DND-41 (cell line): ENCODE results near the gene FLT3LG.

Experiments used
- ATAC-seq: fragments of 200-7000 bp; cut with Tn5 transposase; 3 replicates; pipeline ENCODE4 v1.9.1; 2021; ENCODE audit warnings: low read depth; ENCODE audit not compliant: insufficient read depth
- DNase-seq: peaks from one replicate; pipeline ENCODE4 v3.0.0-alpha.2; 2020
- H2AFZ ChIP-seq: 2 replicates; pipeline ENCODE4 v1.6.0; 2012; ENCODE audit warnings: low read depth, low read length
- H3K27ac ChIP-seq: 2 replicates; pipeline ENCODE4 v1.5.1; 2012; ENCODE audit warnings: low read length, inconsistent platforms
- H3K27me3 ChIP-seq: fragments of 200-600 bp; sonication (generic); 2 replicates; pipeline ENCODE4 v1.6.0; 2012; ENCODE audit warnings: low read length, mild to moderate bottlenecking, inconsistent platforms; ENCODE audit not compliant: insufficient read depth, poor library complexity
- H3K36me3 ChIP-seq: 2 replicates; pipeline ENCODE4 v1.5.1; 2012; ENCODE audit warnings: low read length, inconsistent platforms; ENCODE audit not compliant: insufficient read depth
- H3K4me1 ChIP-seq: 2 replicates; pipeline ENCODE4 v1.5.1; 2012; ENCODE audit warnings: mild to moderate bottlenecking, low read length; ENCODE audit not compliant: insufficient read depth
- H3K4me2 ChIP-seq: 2 replicates; pipeline ENCODE4 v1.6.0; 2012; ENCODE audit warnings: mild to moderate bottlenecking, moderate library complexity, low read length, inconsistent platforms; ENCODE audit not compliant: insufficient read depth
- H3K4me3 ChIP-seq, 2 experiments: fragments of 200-600 bp in 1 of 2; shearing (Covaris generic) in 1 of 2; 2 replicates each; pipeline ENCODE4 v1.5.1; 2012 to 2016; ENCODE audit warnings: inconsistent platforms in 2 of 2, low read length in 2 of 2, mild to moderate bottlenecking in 2 of 2, low read depth in 1 of 2, moderate library complexity in 1 of 2
- H3K79me2 ChIP-seq: 2 replicates; pipeline ENCODE4 v1.6.0; 2012; ENCODE audit warnings: low read length, inconsistent platforms; ENCODE audit not compliant: insufficient read depth
- H3K9ac ChIP-seq: 2 replicates; pipeline ENCODE4 v1.6.0; 2012; ENCODE audit warnings: low read depth, mild to moderate bottlenecking, inconsistent platforms, low read length, moderate library complexity
- H3K9me3 ChIP-seq: 2 replicates; pipeline ENCODE4 v1.5.1; 2012; ENCODE audit warnings: low read length, moderate library complexity, mild to moderate bottlenecking, inconsistent platforms; ENCODE audit not compliant: insufficient read depth, severe bottlenecking
- H4K20me1 ChIP-seq: 2 replicates; pipeline ENCODE4 v1.6.0; 2012; ENCODE audit warnings: low read length; ENCODE audit not compliant: insufficient read depth
- EZH2 ChIP-seq: IDR thresholded peaks from 3 replicates; pipeline ENCODE4 v1.6.1; 2012; ENCODE audit warnings: borderline replicate concordance, low read depth, mild to moderate bottlenecking, moderate library complexity, low read length, inconsistent platforms; ENCODE audit not compliant: severe bottlenecking
- TF ChIP-seq, protein P1 (sequence below): IDR thresholded peaks from 2 replicates; pipeline ENCODE4 v1.5.1; 2012; ENCODE audit warnings: borderline replicate concordance, low read length, moderate library complexity, mild to moderate bottlenecking; ENCODE audit not compliant: poor library complexity, severe bottlenecking; ENCODE audit errors: extremely low read depth

Gene FLT3LG

DNA sequence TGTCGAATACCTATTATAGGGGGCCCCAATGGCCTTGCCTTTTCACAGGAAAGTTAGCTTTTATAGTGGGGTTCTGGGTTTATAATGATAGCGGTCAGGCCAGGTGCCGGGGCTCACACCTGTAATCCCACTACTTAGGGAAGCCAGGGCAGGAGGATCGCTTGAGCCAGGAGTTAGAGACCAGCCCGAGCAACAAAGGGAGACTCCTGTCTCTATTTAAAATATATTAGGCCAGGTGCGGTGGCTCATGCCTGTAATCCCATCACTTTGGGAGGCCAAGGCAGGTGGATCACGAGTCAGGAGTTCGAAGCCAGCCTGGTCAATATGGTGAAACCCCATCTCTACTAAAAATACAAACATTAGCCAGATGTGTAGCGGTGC, 29.6 kb downstream of the FLT3LG start:
- ATAC-seq (no peak), DNase-seq (no peak)
- Histone ChIP-seq H3K9me3 (no peaks in the 10 kb centered on the region), H3K27me3 (no peaks in the 10 kb centered on the region), H4K20me1 (peaks cover 18% of the 10 kb centered on the region), H3K36me3 (peaks cover 16% of the 10 kb centered on the region), H3K27ac (no peak overlapping the region), H2AFZ (no peak overlapping the region), H3K9ac (no peak overlapping the region), H3K4me3 (no peak overlapping the region), H3K4me1 (peaks cover 29% of the 10 kb centered on the region), H3K4me2 (no peak overlapping the region), H3K79me2 (peaks cover 2% of the 10 kb centered on the region; the same call in 1 of the 2 replicates)
- TF ChIP-seq EZH2: no peak
- TF ChIP-seq, protein P1, sequence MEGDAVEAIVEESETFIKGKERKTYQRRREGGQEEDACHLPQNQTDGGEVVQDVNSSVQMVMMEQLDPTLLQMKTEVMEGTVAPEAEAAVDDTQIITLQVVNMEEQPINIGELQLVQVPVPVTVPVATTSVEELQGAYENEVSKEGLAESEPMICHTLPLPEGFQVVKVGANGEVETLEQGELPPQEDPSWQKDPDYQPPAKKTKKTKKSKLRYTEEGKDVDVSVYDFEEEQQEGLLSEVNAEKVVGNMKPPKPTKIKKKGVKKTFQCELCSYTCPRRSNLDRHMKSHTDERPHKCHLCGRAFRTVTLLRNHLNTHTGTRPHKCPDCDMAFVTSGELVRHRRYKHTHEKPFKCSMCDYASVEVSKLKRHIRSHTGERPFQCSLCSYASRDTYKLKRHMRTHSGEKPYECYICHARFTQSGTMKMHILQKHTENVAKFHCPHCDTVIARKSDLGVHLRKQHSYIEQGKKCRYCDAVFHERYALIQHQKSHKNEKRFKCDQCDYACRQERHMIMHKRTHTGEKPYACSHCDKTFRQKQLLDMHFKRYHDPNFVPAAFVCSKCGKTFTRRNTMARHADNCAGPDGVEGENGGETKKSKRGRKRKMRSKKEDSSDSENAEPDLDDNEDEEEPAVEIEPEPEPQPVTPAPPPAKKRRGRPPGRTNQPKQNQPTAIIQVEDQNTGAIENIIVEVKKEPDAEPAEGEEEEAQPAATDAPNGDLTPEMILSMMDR: no peak

DNA sequence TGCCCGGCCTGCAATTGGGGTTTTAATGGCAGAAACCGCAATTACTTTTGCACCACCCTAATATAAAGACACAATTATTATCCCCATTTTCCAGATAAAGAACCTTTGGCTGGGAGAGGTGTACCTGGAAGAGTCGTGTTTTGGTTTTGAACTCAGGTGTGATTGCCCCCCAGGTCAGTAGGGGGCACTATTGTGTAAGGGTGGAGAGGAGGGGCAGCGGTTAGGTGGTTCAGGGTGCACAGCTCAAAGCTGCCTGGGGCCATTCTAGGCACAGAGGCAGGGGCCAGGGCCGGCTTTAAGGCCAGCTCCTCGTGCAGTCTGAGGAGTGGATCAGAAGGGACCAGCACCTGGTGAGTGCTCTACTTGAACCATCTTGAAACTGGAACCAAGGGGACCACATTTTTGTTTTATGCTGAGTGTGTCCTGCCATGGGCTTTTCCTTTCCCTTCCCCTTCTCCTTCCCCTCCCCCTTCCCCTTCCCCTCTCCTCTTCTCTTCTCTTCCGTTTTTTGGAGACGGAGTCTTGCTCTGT, 32.6 kb downstream of the FLT3LG start:
- H3K79me2 ChIP-seq: no peaks in the 10 kb centered on the region
- no peaks in the 10 kb centered on the region for H3K36me3 ChIP-seq
- no peak overlapping the region for H3K4me2 ChIP-seq
- peaks cover 3% of the 10 kb centered on the region; the same call in 1 of the 2 replicates for H3K4me1 ChIP-seq
- H3K27me3 ChIP-seq: no peaks in the 10 kb centered on the region
- H3K4me3 ChIP-seq: no peak overlapping the region
- peak; percentile 89 for ATAC-seq
- peak; percentile 77 for DNase-seq
- TF ChIP-seq EZH2: no peak
- TF ChIP-seq, protein P1: peak; percentile 98
- H3K9me3 ChIP-seq: no peaks in the 10 kb centered on the region
- H3K27ac ChIP-seq: no peak overlapping the region
- no peak overlapping the region for H2AFZ ChIP-seq
- no peak overlapping the region for H3K9ac ChIP-seq
- no peaks in the 10 kb centered on the region for H4K20me1 ChIP-seq

DNA sequence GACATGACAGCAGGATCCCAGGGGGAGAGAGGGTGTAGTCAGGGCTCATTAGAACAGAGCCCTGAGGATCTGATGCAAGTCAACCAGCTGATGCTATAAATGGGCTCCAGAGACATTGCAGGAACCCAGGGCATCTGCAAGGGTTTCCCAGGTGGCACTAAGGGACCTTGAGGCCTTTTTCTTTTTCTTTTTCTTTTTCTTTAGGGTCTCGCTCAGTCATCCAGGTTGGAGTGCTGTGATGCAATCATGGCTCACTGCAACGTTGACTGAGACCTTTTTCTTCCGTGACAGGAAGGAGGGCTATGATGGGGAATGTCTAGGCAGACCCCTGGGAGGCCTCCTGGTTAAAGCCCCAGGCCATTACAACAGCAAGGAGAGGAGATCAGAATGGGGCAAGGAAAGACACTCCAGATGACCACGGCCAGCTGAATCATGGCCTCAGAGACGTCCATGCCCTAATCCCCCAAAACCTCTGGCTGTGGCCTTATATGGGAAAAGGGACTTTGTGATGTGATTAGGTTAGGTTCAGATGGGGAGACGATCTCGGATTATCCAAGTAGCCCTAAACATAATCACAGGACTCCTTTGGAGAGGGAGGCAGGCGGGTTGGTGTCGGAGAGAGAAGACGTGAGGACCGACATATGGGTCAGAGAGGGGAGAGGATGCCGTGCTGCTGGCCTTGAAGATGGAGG, 33.9 kb downstream of the FLT3LG start:
- DNase-seq (no peak), ATAC-seq (no peak)
- Histone ChIP-seq H4K20me1 (no peaks in the 10 kb centered on the region), H3K4me3 (no peak overlapping the region), H3K9me3 (no peaks in the 10 kb centered on the region), H3K4me2 (no peak overlapping the region), H3K79me2 (no peaks in the 10 kb centered on the region), H3K27ac (no peak overlapping the region), H3K4me1 (peaks cover 3% of the 10 kb centered on the region; the same call in 1 of the 2 replicates), H3K9ac (no peak overlapping the region), H2AFZ (no peak overlapping the region), H3K36me3 (no peaks in the 10 kb centered on the region), H3K27me3 (no peaks in the 10 kb centered on the region)
- TF ChIP-seq, protein P1: no peak
- TF ChIP-seq EZH2: no peak
